VCaP (cell line): Measurements from ENCODE around the gene PHLDB3.

Experiments used
- H3K27ac ChIP-seq: fragments of 450-650 bp; 2 replicates; pipeline ENCODE4 v1.5.1; 2017
- TF ChIP-seq, protein P1 (sequence below): fragments of 450-650 bp; conservative IDR thresholded peaks from 2 replicates; pipeline ENCODE4 v1.5.1; 2017; ENCODE audit warnings: mild to moderate bottlenecking, moderate library complexity

PHLDB3 gene

DNA sequence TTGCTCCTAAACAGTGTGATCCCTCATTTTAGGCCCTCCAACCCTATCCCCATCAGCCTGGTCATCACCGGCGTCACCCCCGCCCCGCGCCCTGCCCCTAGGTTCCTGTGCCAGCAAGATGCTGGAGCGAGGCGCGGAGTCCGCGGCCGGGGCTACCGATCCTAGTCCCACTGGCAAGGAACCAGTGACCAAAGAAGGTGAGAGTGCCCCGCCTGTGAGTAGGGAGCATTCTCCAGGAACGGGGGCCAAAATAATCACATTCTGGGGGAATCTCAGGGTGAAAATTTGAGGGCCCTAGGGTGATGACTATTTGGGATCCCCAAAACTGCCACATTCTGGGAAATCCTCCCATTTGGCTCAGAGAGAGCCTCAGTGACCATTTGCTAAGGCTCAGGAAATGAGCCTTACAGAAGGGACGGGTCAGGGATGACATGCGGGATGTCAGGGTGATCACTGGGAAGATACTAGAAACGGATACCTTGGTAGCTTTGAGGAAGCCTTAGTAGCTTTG, 29.8 kb upstream of the PHLDB3 start:
- peak overlapping the region; percentile 94 for H3K27ac ChIP-seq
- TF ChIP-seq, protein P1, sequence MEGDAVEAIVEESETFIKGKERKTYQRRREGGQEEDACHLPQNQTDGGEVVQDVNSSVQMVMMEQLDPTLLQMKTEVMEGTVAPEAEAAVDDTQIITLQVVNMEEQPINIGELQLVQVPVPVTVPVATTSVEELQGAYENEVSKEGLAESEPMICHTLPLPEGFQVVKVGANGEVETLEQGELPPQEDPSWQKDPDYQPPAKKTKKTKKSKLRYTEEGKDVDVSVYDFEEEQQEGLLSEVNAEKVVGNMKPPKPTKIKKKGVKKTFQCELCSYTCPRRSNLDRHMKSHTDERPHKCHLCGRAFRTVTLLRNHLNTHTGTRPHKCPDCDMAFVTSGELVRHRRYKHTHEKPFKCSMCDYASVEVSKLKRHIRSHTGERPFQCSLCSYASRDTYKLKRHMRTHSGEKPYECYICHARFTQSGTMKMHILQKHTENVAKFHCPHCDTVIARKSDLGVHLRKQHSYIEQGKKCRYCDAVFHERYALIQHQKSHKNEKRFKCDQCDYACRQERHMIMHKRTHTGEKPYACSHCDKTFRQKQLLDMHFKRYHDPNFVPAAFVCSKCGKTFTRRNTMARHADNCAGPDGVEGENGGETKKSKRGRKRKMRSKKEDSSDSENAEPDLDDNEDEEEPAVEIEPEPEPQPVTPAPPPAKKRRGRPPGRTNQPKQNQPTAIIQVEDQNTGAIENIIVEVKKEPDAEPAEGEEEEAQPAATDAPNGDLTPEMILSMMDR = no peak

DNA sequence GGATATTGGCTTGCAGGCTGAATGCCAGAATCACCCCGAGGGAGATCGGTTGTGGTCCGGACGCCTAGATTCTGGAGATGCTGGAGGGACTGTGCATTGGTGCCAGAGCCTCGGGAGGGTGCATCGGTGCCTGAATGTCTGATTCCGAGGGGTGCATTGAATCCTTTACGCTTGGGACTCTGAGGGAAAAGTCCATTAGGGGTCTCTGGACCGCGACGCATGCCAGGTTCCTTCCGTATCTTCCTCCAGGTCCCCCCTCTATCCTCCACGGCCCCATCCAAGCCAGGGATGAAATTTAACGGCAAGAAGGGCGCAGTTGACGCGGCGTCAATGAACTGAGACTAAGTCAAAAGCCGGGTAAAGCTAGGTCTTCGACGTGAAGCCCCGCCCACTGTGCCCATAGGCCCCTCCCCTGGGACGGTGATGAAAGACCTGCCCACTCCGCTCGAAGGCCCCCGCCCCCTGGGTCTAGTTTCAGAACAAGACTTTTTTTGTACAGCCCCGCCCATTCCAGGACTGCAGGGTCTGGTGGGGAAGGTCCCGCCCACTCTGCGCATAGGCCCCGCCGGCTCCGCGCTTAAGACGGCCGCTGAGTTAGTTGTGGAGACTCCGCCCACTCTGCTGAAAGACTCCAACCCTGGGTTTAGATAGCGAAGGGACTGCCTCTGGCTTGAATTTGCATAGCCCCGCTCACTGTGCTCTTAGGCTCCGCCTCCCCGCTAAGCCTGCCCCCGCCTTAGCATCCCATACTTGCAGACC, 29.2 kb upstream of the PHLDB3 start:
- peak overlapping the region; percentile 94 for H3K27ac ChIP-seq

DNA sequence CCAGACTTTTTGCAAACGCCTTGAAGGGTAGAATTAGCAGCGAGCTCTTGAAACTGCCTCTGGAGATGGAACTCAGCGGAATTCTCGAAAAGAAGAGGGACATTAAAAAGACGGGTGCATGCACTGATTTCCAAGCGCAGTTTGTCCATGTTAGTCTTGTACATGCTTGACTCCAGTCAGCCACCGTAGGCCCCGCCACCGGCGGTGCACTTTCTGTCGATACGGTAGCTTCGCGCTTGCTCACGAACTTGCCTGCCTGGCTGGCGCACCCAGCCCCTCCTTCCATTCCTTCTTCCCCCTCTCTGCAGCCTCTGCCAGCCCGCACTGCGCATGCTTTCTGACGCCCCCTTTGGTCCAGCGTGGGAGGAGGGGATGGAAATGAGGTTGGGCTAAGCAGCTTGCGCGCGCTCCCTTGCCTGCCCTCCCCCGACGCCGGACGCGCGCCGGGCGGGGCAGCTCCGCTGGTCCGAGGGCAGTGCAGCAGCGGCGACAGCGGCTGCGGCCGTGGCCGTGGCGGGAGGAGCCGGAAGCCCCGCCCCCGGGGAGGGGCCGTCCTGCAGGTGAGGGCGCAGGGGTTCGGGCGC, 28.5 kb upstream of the PHLDB3 start, which contains the start of gene ZNF575:
TSS of gene ZNF575 (plus strand) at position 227 of the 584 bp plus-strand sequence. CDS start 1,235 bp downstream, outside the sequence.
- H3K27ac ChIP-seq = peak within 1 kb of the TSS; percentile 94
- TF ChIP-seq, protein P1 = no peak

More for the DNA sequence above, 29.2 kb upstream of the PHLDB3 start:
- TF ChIP-seq, protein P1 = no peak

DNA sequence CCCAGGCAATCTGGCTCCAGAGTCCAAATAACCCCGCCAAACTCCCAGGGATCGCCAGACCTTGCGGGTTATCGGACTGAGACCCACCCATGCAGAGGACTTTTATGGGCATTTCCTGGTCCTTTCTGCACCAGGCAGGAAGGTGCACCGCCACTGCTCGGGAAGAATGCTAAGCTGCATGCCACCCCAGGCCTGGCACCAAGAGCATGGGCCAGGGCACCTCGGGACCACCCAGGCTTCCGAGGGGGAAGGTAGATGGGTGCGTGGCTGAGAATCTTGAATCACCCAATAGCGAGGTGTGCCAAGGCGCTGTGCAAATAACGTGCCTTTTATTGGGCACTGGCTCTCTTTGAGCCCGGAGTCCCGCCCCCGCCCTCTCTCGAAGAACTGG, 28.0 kb upstream of the PHLDB3 start:
- TF ChIP-seq, protein P1 = no peak
- H3K27ac ChIP-seq = peak overlapping the region; percentile 94

DNA sequence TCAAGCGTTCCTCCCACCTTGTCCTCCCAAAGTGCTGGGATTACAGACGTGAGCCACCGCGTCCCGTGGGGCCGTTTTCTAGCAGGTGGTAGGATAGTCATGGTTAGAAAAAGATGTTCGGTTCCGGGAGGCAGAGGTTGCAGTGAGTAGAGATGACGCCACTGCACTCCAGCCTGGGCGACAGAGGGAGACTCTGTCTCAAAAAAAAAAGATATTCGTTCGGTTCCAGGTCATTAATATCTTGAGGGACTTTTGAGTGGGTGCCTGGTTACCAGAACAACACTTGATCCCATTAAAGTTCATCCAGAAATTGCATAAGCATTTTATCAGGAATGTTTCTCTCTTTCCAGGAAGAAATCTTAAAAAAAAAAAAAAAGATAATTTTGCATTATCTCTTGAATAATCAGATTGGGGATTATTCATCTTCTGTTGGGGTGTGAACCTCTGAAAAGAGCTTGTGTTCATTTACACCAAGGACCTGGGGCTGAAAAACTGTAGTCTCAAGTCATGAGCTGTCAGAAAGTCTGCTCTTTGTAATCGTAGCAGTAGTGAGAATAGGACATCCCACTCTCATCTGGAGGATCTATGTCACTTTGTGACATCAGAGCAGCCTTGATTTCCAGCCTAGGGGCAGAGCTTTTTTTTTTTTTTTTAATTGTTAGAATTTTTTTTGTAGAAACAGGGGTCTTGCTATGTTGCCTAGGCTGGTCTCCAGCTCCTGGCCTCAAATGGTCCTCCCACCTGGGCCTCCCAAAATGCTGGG, 23.5 kb upstream of the PHLDB3 start:
- TF ChIP-seq, protein P1 = no peak
- H3K27ac ChIP-seq = peak overlapping the region; percentile 76; the same call in 1 of the 2 replicates

DNA sequence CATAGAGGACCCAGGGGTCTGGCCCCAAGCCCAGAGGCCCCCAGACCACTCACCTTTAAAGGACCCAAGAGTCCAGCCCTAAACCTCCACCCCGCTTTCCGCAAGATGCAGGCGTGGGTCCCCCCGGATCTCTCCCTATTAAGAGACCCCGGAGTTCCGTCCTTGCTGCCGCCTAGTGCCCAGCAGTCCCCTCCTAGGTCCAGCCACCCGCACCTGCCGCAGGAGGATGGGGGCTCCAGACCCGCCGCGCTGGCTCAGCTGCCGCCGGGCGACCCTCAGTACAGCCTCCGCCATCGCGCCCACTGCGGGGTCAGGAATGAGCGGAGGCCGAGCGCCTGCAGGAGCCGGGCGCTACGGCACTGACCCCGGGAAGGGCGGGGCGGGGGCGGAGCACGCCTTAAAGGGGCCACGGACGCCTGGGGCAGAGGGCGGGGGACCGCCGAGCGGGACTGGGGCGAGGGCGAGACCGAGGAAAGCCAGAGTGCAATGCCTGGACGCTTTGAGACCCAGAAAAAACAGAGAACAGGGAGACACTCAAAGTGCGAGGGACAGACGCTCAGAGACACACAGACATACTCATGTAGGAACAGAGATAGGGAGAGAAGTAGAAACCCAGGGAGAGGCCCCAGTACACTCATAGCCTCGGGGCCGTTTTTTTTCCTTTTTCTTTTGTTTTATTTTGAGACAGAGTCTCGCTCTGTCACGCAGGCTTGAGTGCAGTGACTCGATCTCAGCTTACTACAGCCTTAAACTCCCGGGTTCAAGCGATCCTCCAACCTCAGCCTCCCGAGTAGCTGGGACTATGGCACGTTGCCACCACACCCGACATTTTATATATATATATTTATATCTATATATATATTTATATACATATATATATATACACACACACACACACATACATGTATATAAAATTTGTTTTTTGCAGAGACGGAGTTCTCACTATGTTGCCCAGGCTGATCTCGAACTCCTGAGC, 22.6 kb upstream of the PHLDB3 start, which contains the start of gene ETHE1:
TSS of gene ETHE1 (minus strand) at position 318 of the 976 bp plus-strand sequence. CDS start at position 294, 24 bp downstream.
- TF ChIP-seq, protein P1 = no peak
- H3K27ac ChIP-seq = peak within 1 kb of the TSS; percentile 76
